K562 (cell line): ENCODE data around the gene DIP2C. TPM values are rescaled to one million over a fixed set of nuclear protein-coding genes. Genes with fewer than 3 reads are reported as not detected.

Source experiments
- ATAC-seq: fragments of 200-7000 bp; cut with Tn5 transposase; 3 replicates; pipeline ENCODE4 v1.9.1; 2020; ENCODE audit warnings: moderate library complexity
- BruUV-seq: library from RNA; stranded (reverse); fragments of 400-500 nt; replicated peaks from 2 replicates; lab custom pipeline; 2021; lab: Mats Ljungman, UMichigan
- CTCF ChIA-PET: fragments of 300-600 bp; formaldehyde crosslinking; extraction: SDS; loops from one replicate; lab custom pipeline; 2021; ENCODE audit warnings: low intra/inter-chr PET ratio; lab: Yijun Ruan, JAX
- POLR2A ChIA-PET: fragments of 300-600, 350-650 bp; sonication (Branson Sonifier 250); formaldehyde crosslinking; extraction: SDS; loops from one replicate; lab custom pipeline; 2021; ENCODE audit warnings: antibody characterized with exemption, inconsistent platforms; lab: Yijun Ruan, JAX
- DNase-seq, 4 experiments: peaks; one replicate each; pipeline versions ENCODE4 v3.0.0 to v3.0.0-alpha.2; 2011 to 2018; ENCODE audit warnings: low spot score in 3 of 4, mixed read lengths in 3 of 4; ENCODE audit errors: extremely low read depth in 1 of 4
- FAIRE-seq: peaks from 2 replicates; lab custom pipeline; 2011; peaks lifted over from hg19 to GRCh38; lab: Jason Lieb, UNC
- H2AFZ ChIP-seq: 2 replicates; pipeline ENCODE4 v1.6.0; 2011; ENCODE audit warnings: low read depth, low read length, control low read depth, inconsistent platforms
- H3K27ac ChIP-seq: fragments of 200-600 bp; 3 replicates; pipeline ENCODE4 v1.8.0; 2011; ENCODE audit warnings: low read depth, mild to moderate bottlenecking, control low read depth, inconsistent platforms, low read length, moderate library complexity, mixed read lengths; ENCODE audit errors: extremely low read depth
- H3K27me3 ChIP-seq, 2 experiments: fragments of 300-600 bp in 1 of 2; 2 replicates in 1 of 2; 3 replicates in 1 of 2; pipeline versions ENCODE4 v1.6.0 to v1.8.0; 2011; ENCODE audit warnings: inconsistent platforms in 2 of 2, low read length in 2 of 2, mild to moderate bottlenecking in 1 of 2, mixed read lengths in 1 of 2, moderate library complexity in 1 of 2; ENCODE audit not compliant: control insufficient read depth in 2 of 2, insufficient read depth in 2 of 2
- H3K36me3 ChIP-seq: fragments of 300-600 bp; 3 replicates; pipeline ENCODE4 v1.8.0; 2011; ENCODE audit warnings: mild to moderate bottlenecking, low read length, inconsistent platforms; ENCODE audit not compliant: control insufficient read depth, insufficient read depth
- H3K4me1 ChIP-seq, 2 experiments: fragments of 200-600 bp in 1 of 2; replicated peaks in 1 of 2; 2 replicates in 1 of 2; 3 replicates in 1 of 2; pipeline versions ENCODE4 v1.5.1 to v1.8.0; 2011; ENCODE audit warnings: inconsistent platforms in 2 of 2, low read length in 2 of 2, mild to moderate bottlenecking in 1 of 2, mixed read lengths in 1 of 2, moderate library complexity in 1 of 2; ENCODE audit not compliant: control insufficient read depth in 2 of 2, insufficient read depth in 2 of 2
- H3K4me2 ChIP-seq: 2 replicates; pipeline ENCODE4 v1.6.1; 2011; ENCODE audit warnings: low read length, control low read depth, inconsistent platforms, mixed read lengths; ENCODE audit not compliant: insufficient read depth
- H3K4me3 ChIP-seq: fragments of 200-600 bp; sonication (generic), shearing (Covaris generic); 2 replicates; pipeline ENCODE4 v1.5.1; 2016; ENCODE audit warnings: control low read depth, inconsistent platforms
- H3K79me2 ChIP-seq: fragments of 200-600 bp; 3 replicates; pipeline ENCODE4 v1.8.0; 2011; ENCODE audit warnings: low read length, inconsistent platforms; ENCODE audit not compliant: control insufficient read depth, insufficient read depth
- H3K9ac ChIP-seq, 2 experiments: 2 replicates each; pipeline versions ENCODE4 v1.6.0 to v1.6.1; 2011; ENCODE audit warnings: low read depth in 2 of 2, low read length in 2 of 2, control low read depth in 1 of 2, inconsistent platforms in 1 of 2, mild to moderate bottlenecking in 1 of 2, mixed read lengths in 1 of 2; ENCODE audit not compliant: insufficient read depth in 1 of 2
- H3K9me1 ChIP-seq: one replicate; pipeline ENCODE4 v1.6.0; 2011; ENCODE audit warnings: inconsistent platforms, mild to moderate bottlenecking, low read length, moderate library complexity; ENCODE audit not compliant: control insufficient read depth, insufficient read depth
- H3K9me3 ChIP-seq: replicated peaks from 2 replicates; pipeline ENCODE4 v1.5.1; 2011; ENCODE audit warnings: low read depth, low read length, inconsistent platforms; ENCODE audit not compliant: control insufficient read depth, insufficient read depth
- H4K20me1 ChIP-seq: replicated peaks from 2 replicates; pipeline ENCODE4 v1.6.1; 2011; ENCODE audit warnings: low read length, inconsistent platforms, mixed read lengths; ENCODE audit not compliant: control insufficient read depth, insufficient read depth
- ETS1 ChIP-seq: conservative IDR thresholded peaks from 2 replicates; pipeline ENCODE4 v1.6.1; 2011; ENCODE audit warnings: low read depth, mild to moderate bottlenecking, low read length; ENCODE audit not compliant: control insufficient read depth
- FOXJ3 ChIP-seq: sonication (generic); formaldehyde crosslinking; IDR thresholded peaks from 2 replicates; pipeline ENCODE4 v1.4.0; 2020; ENCODE audit warnings: mild to moderate bottlenecking, missing genetic modification reagents
- MTA2 ChIP-seq: fragments of 450-650 bp; IDR thresholded peaks from 2 replicates; pipeline ENCODE4 v1.6.1; 2016; ENCODE audit warnings: low read depth
- NFATC3 ChIP-seq: fragments of 450-650 bp; IDR thresholded peaks from 2 replicates; pipeline ENCODE4 v1.6.1; 2017; ENCODE audit warnings: mild to moderate bottlenecking
- ZNF24 ChIP-seq: fragments of 450-650 bp; IDR thresholded peaks from 2 replicates; pipeline ENCODE4 v1.6.1; 2016
- ZNF76 ChIP-seq: fragments of 250-450 bp; sonication (Bioruptor Pico); IDR thresholded peaks from 2 replicates; pipeline ENCODE4 v1.4.0; 2020; ENCODE audit warnings: mild to moderate bottlenecking, moderate library complexity, borderline replicate concordance
- WGBS: fragments of 100-300 bp; shearing (Covaris generic); methylation state at CpG from one replicate; pipeline ENCODE4 v1.1.6; 2016; ENCODE audit warnings: low coverage, mixed read lengths; ENCODE audit not compliant: insufficient coverage; ENCODE audit errors: missing lambda C conversion rate; 5-methylcytosine and 5-hydroxymethylcytosine counted together
- in situ Hi-C: fragments of 300-500 bp; cut with MboI; formaldehyde crosslinking; loops from 4 replicates; pipeline ENCODE4 v1.15.0; 2018; ENCODE audit warnings: inconsistent platforms, mixed read lengths
- intact Hi-C: fragments of 100-400 bp; cut with micrococcal nuclease; formaldehyde crosslinking; loops from 2 replicates; pipeline ENCODE4 v1.14.2; 2022
- polyA plus RNA-seq, 8 experiments: library from polyadenylated mRNA; depleted of rRNA in 4 of 8; stranded (reverse) in 5 of 8; unstranded in 3 of 8; fragments of >200 nt; fragmentation: Nextera tagmentation in 2 of 8; fragmentation: Illumina TruSeq in 1 of 8; extraction: Ambion mirVana in 2 of 8; extraction: Trizol in 1 of 8; gene quantifications; 2 replicates each; pipeline versions ENCODE4 v1.2.1 to v1.2.3, GENCODE V29; 2011 to 2014; ENCODE audit warnings: inconsistent platforms in 1 of 8, missing spikeins in 1 of 8
- total RNA-seq, 7 experiments: library from RNA; depleted of rRNA in 6 of 7; stranded (reverse); fragments of >200 nt in 6 of 7; fragmentation: Illumina TruSeq in 2 of 7; extraction: Trizol in 2 of 7; gene quantifications; 2 replicates each; pipeline versions ENCODE4 v1.2.1 to v1.2.3, GENCODE V29; 2011 to 2021; ENCODE audit warnings: low replicate concordance in 1 of 7
- TF ChIP-seq, protein P1 (sequence below): fragments of 450-650 bp; IDR thresholded peaks from 2 replicates; pipeline ENCODE4 v1.6.1; 2016; ENCODE audit warnings: low read depth
- TF ChIP-seq, protein P2 (sequence below): fragments of 250-450 bp; sonication (Bioruptor Pico); IDR thresholded peaks from 2 replicates; pipeline ENCODE4 v1.4.0; 2020

Gene DIP2C
- total and polyA plus RNA-seq, 9 of the 15 experiments (the other 6 are each of a cell fraction or from before 2014, with no cell fraction given) = 0.01 TPM; not detected in 8

- POLR2A ChIA-PET = no interaction called here
- Histone ChIP-seq H3K27me3 (peaks cover 71 to 78% of the 10 kb centered on the region in 2 experiments), H3K9me3 (no peaks in the 10 kb centered on the region), H3K9ac (no peak overlapping the region), H3K4me2 (no peak overlapping the region), H3K4me1 (peaks cover 0 to 3% of the 10 kb centered on the region in 2 experiments; a peak in 1 of 5 replicates), H3K36me3 (no peaks in the 10 kb centered on the region), H3K27ac (no peak overlapping the region), H4K20me1 (peaks cover 8% of the 10 kb centered on the region; the same call in 1 of the 2 replicates), H3K4me3 (no peak overlapping the region), H3K9me1 (peaks cover 2% of the 10 kb centered on the region), H3K79me2 (no peaks in the 10 kb centered on the region), H2AFZ (no peak overlapping the region)
- in situ Hi-C loops (no loop called here), intact Hi-C loops (no loop called here)
- BruUV-seq = no TSS peak
- DNase-seq (no peak), FAIRE-seq (no peak), ATAC-seq (no peak)
- 2% methylated on average over 5 of the region's 5 CpGs for WGBS
- CTCF ChIA-PET = no interaction called here
- TF ChIP-seq MTA2 = no peak
- TF ChIP-seq NFATC3 = no peak
- no peak for TF ChIP-seq ZNF24
- no peak for TF ChIP-seq ZNF76 (CRISPR knock-in tag)
- TF ChIP-seq ETS1 = no peak
- TF ChIP-seq, protein P1, sequence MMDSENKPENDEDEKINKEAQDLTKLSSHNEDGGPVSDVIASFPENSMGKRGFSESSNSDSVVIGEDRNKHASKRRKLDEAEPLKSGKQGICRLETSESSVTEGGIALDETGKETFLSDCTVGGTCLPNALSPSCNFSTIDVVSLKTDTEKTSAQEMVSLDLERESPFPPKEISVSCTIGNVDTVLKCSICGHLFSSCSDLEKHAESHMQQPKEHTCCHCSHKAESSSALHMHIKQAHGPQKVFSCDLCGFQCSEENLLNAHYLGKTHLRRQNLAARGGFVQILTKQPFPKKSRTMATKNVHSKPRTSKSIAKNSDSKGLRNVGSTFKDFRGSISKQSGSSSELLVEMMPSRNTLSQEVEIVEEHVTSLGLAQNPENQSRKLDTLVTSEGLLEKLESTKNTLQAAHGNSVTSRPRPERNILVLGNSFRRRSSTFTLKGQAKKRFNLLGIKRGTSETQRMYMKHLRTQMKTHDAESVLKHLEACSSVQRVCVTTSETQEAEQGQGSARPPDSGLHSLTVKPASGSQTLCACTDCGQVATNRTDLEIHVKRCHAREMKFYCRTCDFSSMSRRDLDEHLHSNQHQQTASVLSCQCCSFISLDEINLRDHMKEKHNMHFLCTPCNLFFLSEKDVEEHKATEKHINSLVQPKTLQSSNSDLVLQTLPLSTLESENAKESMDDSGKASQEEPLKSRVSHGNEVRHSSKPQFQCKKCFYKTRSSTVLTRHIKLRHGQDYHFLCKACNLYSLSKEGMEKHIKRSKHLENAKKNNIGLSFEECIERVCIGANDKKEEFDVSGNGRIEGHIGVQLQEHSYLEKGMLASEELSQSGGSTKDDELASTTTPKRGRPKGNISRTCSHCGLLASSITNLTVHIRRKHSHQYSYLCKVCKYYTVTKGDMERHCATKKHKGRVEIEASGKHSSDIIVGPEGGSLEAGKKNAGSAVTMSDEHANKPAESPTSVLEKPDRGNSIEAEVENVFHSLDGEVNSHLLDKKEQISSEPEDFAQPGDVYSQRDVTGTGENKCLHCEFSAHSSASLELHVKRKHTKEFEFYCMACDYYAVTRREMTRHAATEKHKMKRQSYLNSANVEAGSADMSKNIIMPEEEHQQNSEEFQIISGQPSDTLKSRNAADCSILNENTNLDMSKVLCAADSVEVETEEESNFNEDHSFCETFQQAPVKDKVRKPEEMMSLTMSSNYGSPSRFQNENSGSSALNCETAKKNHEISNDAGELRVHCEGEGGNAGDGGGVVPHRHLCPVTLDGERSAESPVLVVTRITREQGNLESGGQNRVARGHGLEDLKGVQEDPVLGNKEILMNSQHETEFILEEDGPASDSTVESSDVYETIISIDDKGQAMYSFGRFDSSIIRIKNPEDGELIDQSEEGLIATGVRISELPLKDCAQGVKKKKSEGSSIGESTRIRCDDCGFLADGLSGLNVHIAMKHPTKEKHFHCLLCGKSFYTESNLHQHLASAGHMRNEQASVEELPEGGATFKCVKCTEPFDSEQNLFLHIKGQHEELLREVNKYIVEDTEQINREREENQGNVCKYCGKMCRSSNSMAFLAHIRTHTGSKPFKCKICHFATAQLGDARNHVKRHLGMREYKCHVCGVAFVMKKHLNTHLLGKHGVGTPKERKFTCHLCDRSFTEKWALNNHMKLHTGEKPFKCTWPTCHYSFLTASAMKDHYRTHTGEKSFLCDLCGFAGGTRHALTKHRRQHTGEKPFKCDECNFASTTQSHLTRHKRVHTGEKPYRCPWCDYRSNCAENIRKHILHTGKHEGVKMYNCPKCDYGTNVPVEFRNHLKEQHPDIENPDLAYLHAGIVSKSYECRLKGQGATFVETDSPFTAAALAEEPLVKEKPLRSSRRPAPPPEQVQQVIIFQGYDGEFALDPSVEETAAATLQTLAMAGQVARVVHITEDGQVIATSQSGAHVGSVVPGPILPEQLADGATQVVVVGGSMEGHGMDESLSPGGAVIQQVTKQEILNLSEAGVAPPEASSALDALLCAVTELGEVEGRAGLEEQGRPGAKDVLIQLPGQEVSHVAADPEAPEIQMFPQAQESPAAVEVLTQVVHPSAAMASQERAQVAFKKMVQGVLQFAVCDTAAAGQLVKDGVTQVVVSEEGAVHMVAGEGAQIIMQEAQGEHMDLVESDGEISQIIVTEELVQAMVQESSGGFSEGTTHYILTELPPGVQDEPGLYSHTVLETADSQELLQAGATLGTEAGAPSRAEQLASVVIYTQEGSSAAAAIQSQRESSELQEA = no peak
- TF ChIP-seq, protein P2, sequence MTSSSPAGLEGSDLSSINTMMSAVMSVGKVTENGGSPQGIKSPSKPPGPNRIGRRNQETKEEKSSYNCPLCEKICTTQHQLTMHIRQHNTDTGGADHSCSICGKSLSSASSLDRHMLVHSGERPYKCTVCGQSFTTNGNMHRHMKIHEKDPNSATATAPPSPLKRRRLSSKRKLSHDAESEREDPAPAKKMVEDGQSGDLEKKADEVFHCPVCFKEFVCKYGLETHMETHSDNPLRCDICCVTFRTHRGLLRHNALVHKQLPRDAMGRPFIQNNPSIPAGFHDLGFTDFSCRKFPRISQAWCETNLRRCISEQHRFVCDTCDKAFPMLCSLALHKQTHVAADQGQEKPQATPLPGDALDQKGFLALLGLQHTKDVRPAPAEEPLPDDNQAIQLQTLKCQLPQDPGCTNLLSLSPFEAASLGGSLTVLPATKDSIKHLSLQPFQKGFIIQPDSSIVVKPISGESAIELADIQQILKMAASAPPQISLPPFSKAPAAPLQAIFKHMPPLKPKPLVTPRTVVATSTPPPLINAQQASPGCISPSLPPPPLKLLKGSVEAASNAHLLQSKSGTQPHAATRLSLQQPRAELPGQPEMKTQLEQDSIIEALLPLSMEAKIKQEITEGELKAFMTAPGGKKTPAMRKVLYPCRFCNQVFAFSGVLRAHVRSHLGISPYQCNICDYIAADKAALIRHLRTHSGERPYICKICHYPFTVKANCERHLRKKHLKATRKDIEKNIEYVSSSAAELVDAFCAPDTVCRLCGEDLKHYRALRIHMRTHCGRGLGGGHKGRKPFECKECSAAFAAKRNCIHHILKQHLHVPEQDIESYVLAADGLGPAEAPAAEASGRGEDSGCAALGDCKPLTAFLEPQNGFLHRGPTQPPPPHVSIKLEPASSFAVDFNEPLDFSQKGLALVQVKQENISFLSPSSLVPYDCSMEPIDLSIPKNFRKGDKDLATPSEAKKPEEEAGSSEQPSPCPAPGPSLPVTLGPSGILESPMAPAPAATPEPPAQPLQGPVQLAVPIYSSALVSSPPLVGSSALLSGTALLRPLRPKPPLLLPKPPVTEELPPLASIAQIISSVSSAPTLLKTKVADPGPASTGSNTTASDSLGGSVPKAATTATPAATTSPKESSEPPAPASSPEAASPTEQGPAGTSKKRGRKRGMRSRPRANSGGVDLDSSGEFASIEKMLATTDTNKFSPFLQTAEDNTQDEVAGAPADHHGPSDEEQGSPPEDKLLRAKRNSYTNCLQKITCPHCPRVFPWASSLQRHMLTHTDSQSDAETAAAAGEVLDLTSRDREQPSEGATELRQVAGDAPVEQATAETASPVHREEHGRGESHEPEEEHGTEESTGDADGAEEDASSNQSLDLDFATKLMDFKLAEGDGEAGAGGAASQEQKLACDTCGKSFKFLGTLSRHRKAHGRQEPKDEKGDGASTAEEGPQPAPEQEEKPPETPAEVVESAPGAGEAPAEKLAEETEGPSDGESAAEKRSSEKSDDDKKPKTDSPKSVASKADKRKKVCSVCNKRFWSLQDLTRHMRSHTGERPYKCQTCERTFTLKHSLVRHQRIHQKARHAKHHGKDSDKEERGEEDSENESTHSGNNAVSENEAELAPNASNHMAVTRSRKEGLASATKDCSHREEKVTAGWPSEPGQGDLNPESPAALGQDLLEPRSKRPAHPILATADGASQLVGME (CRISPR knock-in tag) = no peak
- TF ChIP-seq FOXJ3 (CRISPR knock-in tag) = no peak
Measured at GRCh38 chr10:278707-279106, 410.8 kb downstream of the DIP2C start.
